ENCODE data around the gene KRTAP5-7. TPM values are rescaled to one million over a fixed set of nuclear protein-coding genes. Genes with fewer than 3 reads are reported as not detected.
"Not testable (repeated sequence)": the region's sequence is repeated elsewhere in the genome, so short reads cannot be mapped to it uniquely, and the experiment has no call there.

KRTAP5-7 gene
- total and polyA plus RNA-seq, 2 donors (not counting 3 experiments of a cell fraction or from before 2014, with no cell fraction given), result 0.07 TPM; not detected in 1

GRCh38 chr11:71568704-71569349 lies 41.8 kb downstream of the KRTAP5-7 start:
- Histone ChIP-seq H3K9me3 (replicated peaks; ENCODE audit: control insufficient read depth, insufficient read depth, low read length) (no peaks in the 10 kb centered on the region), H2AFZ (ENCODE audit: low read depth, low read length) (no peak overlapping the region), H3K36me3 (ENCODE audit: control insufficient read depth in 2 of 2, extremely low read depth in 1 of 2, insufficient read depth in 2 of 2, low read length in 2 of 2) (no peaks in the 10 kb centered on the region), H3K9ac (replicated peaks; ENCODE audit: extremely low read depth, insufficient read depth, low read length) (no peak overlapping the region), H3K27ac (ENCODE audit: insufficient read depth, low read depth, low read length) (no peak overlapping the region), H3K4me3 (replicated peaks in 1 of 3; ENCODE audit: insufficient read depth in 1 of 3, low read depth in 1 of 3, low read length in 3 of 3) (no peak overlapping the region), H4K20me1 (replicated peaks; ENCODE audit: control insufficient read depth, extremely low read depth, insufficient read depth, low read length) (no peaks in the 10 kb centered on the region), H3K9me1 (replicated peaks; ENCODE audit: control insufficient read depth, extremely low read depth, insufficient read depth, low read length) (no peaks in the 10 kb centered on the region), H3K4me2 (ENCODE audit: insufficient read depth, low read length) (no peak overlapping the region), H3K4me1 (ENCODE audit: control insufficient read depth, extremely low read depth, insufficient read depth, low read length) (no peaks in the 10 kb centered on the region), H3K79me2 (ENCODE audit: control insufficient read depth, insufficient read depth, low read length) (no peaks in the 10 kb centered on the region), H3K27me3 (ENCODE audit: control insufficient read depth in 2 of 2, insufficient read depth in 2 of 2, low read length in 2 of 2) (no peaks in the 10 kb centered on the region)
- FAIRE-seq, result no peak
- DNase-seq (ENCODE audit: low read depth, low spot score), result no peak
- CTCF ChIA-PET, result interaction anchor here (1.5 kb wide), 1 partner anchor 11 kb away, joined by 6 read pairs; no protein-coding TSS in a partner anchor
- POLR2A ChIA-PET, result no interaction called here
- intact Hi-C loops (cut with micrococcal nuclease), result no loop called here
- dilution Hi-C loops (cut with MboI; ENCODE audit: extremely low pct_ligation_motif_present, low sequenced_read_pairs), result no loop called here
- no TSS peak for BruUV-seq (replicated peaks)
- TF ChIP-seq JUN (IDR thresholded peaks at IDR 0.05; ENCODE audit: borderline replicate concordance, insufficient read depth, insufficient read length, low read depth) (no peak), GATA2 (IDR thresholded peaks at IDR 0.05; ENCODE audit: insufficient read depth, insufficient read length, low read depth, low read length) (no peak), FOS (IDR thresholded peaks at IDR 0.05; ENCODE audit: borderline replicate concordance, insufficient read depth, low read length) (no peak), POLR2A (IDR thresholded peaks at IDR 0.05; ENCODE audit: low read depth, low read length) (no peak), EZH2 (IDR thresholded peaks at IDR 0.05; ENCODE audit: borderline replicate concordance, low read depth, low read length, severe bottlenecking) (no peak), MYC (IDR thresholded peaks at IDR 0.05; ENCODE audit: low read depth, low read length) (no peak), POLR2AphosphoS5 (IDR thresholded peaks at IDR 0.05; ENCODE audit: insufficient read depth, low read depth, low read length) (no peak)
- TF ChIP-seq, protein P1, sequence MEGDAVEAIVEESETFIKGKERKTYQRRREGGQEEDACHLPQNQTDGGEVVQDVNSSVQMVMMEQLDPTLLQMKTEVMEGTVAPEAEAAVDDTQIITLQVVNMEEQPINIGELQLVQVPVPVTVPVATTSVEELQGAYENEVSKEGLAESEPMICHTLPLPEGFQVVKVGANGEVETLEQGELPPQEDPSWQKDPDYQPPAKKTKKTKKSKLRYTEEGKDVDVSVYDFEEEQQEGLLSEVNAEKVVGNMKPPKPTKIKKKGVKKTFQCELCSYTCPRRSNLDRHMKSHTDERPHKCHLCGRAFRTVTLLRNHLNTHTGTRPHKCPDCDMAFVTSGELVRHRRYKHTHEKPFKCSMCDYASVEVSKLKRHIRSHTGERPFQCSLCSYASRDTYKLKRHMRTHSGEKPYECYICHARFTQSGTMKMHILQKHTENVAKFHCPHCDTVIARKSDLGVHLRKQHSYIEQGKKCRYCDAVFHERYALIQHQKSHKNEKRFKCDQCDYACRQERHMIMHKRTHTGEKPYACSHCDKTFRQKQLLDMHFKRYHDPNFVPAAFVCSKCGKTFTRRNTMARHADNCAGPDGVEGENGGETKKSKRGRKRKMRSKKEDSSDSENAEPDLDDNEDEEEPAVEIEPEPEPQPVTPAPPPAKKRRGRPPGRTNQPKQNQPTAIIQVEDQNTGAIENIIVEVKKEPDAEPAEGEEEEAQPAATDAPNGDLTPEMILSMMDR (IDR thresholded peaks at IDR 0.05; ENCODE audit: extremely low read depth in 1 of 2, insufficient read depth in 1 of 2, low read depth in 1 of 2, low read length in 2 of 2), result no peak
- TF ChIP-seq, protein P2, sequence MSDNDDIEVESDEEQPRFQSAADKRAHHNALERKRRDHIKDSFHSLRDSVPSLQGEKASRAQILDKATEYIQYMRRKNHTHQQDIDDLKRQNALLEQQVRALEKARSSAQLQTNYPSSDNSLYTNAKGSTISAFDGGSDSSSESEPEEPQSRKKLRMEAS (IDR thresholded peaks at IDR 0.05; ENCODE audit: insufficient read depth, insufficient read length), result no peak

DNA sequence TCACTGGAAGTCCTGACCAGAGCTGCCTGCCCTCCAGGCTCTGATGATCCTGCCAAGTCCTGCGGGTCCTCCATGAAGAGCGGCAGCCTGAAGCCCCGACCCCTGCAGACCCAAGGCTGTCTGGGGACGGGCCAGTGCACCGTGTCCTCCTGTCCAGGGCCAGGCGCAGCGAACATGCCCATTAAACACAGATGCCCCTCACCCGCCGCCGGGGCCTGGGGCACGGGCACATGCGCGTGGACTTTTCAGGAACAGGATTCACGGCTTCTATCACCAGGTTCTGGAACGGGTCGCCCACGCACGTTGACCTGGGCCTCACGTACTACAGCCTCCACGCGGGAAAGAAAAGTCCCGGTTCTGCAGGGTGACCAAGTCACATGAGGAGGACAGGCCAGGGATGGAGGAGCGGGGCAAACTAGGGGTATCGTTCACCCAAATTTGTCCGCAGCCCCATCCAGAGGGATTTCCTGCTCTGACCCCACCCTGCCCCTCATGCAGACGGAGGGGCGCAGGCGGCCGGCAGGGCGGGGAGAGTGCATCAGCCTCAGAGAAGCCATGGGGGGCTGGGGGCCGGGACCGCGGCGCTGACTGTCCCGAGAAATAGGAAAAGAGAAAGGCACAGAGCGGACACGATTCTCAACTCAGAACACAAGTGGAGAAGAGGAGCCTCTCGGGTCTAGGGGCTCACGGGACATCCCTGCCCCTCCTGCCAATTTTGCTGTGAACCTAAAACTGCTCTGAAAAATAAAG lies 44.2 kb downstream of the KRTAP5-7 start:
- H3K4me1 ChIP-seq (ENCODE audit: control insufficient read depth, extremely low read depth, insufficient read depth, low read length); H3K9me1 ChIP-seq (replicated peaks; ENCODE audit: control insufficient read depth, extremely low read depth, insufficient read depth, low read length); FAIRE-seq; H3K79me2 ChIP-seq (ENCODE audit: control insufficient read depth, insufficient read depth, low read length); H3K36me3 ChIP-seq (ENCODE audit: control insufficient read depth in 2 of 2, extremely low read depth in 1 of 2, insufficient read depth in 2 of 2, low read length in 2 of 2); H3K9ac ChIP-seq (replicated peaks; ENCODE audit: extremely low read depth, insufficient read depth, low read length); H3K27me3 ChIP-seq (ENCODE audit: control insufficient read depth in 2 of 2, insufficient read depth in 2 of 2, low read length in 2 of 2); H3K4me3 ChIP-seq (replicated peaks in 1 of 3; ENCODE audit: insufficient read depth in 1 of 3, low read depth in 1 of 3, low read length in 3 of 3); DNase-seq (ENCODE audit: low read depth, low spot score); H4K20me1 ChIP-seq (replicated peaks; ENCODE audit: control insufficient read depth, extremely low read depth, insufficient read depth, low read length); H2AFZ ChIP-seq (ENCODE audit: low read depth, low read length); H3K27ac ChIP-seq (ENCODE audit: insufficient read depth, low read depth, low read length); H3K4me2 ChIP-seq (ENCODE audit: insufficient read depth, low read length); H3K9me3 ChIP-seq (replicated peaks; ENCODE audit: control insufficient read depth, insufficient read depth, low read length); POLR2A ChIA-PET; BruUV-seq (replicated peaks); intact Hi-C loops (cut with micrococcal nuclease); dilution Hi-C loops (cut with MboI; ENCODE audit: extremely low pct_ligation_motif_present, low sequenced_read_pairs): not testable (repeated sequence)
- CTCF ChIA-PET, result interaction anchor here (2.5 kb wide), 1 partner anchor 9 kb away, joined by 7 read pairs; no protein-coding TSS in a partner anchor

Data from endothelial cell of umbilical vein (primary cell).